OCI-LY1 (cell line): ENCODE results near the gene GNAI1.

Experiments used
- H2AFZ ChIP-seq: fragments of 200-600 bp; sonication (generic), shearing (Covaris generic); 2 replicates; pipeline ENCODE4 v1.6.0; 2014; ENCODE audit warnings: antibody characterized with exemption, mild to moderate bottlenecking, low read length
- H3F3A ChIP-seq: fragments of 200-600 bp; sonication (generic), shearing (Covaris generic); 2 replicates; pipeline ENCODE4 v1.6.0; 2014; ENCODE audit warnings: mild to moderate bottlenecking, antibody characterized with exemption, low read length, moderate library complexity; ENCODE audit not compliant: insufficient read depth
- H3K27ac ChIP-seq: fragments of 200-600 bp; sonication (generic); 2 replicates; pipeline ENCODE4 v1.5.1; 2014; ENCODE audit warnings: low read length, mixed run types, mild to moderate bottlenecking, low read depth; ENCODE audit not compliant: poor library complexity, severe bottlenecking
- H3K27me3 ChIP-seq: fragments of 200-600 bp; sonication (generic); 2 replicates; pipeline ENCODE4 v1.6.0; 2014; ENCODE audit warnings: antibody characterized with exemption, mild to moderate bottlenecking, low read length, moderate library complexity; ENCODE audit not compliant: insufficient read depth
- H3K36me3 ChIP-seq: fragments of 200-600 bp; sonication (generic); 2 replicates; pipeline ENCODE4 v1.6.1; 2014; ENCODE audit warnings: mild to moderate bottlenecking, antibody characterized with exemption, low read length, moderate library complexity, mixed read lengths; ENCODE audit not compliant: insufficient read depth
- H3K4me1 ChIP-seq: fragments of 200-600 bp; sonication (generic); 2 replicates; pipeline ENCODE4 v1.5.1; 2014; ENCODE audit warnings: mild to moderate bottlenecking, low read length, moderate library complexity; ENCODE audit not compliant: insufficient read depth, severe bottlenecking
- H3K4me2 ChIP-seq: fragments of 200-600 bp; sonication (generic), shearing (Covaris generic); 2 replicates; pipeline ENCODE4 v1.6.1; 2014; ENCODE audit warnings: low read length
- H3K4me3 ChIP-seq: fragments of 200-600 bp; sonication (generic); 2 replicates; pipeline ENCODE4 v1.5.1; 2014; ENCODE audit warnings: low read length, low read depth, mild to moderate bottlenecking, mixed read lengths; ENCODE audit not compliant: poor library complexity, severe bottlenecking
- H3K79me2 ChIP-seq: fragments of 200-600 bp; shearing (Covaris generic); 2 replicates; pipeline ENCODE4 v1.6.1; 2016; ENCODE audit warnings: mixed run types, low read length, mixed read lengths; ENCODE audit not compliant: insufficient read depth
- H3K9ac ChIP-seq: fragments of 200-600 bp; sonication (generic), shearing (Covaris generic); 2 replicates; pipeline ENCODE4 v1.6.1; 2014; ENCODE audit warnings: mild to moderate bottlenecking, low read length, mixed read lengths
- H3K9me2 ChIP-seq: fragments of 200-600 bp; sonication (generic), shearing (Covaris generic); 2 replicates; pipeline ENCODE4 v1.6.1; 2014; ENCODE audit warnings: low read depth, mild to moderate bottlenecking, low read length, mixed read lengths
- H3K9me3 ChIP-seq: fragments of 200-600 bp; shearing (Covaris generic); 2 replicates; pipeline ENCODE4 v1.6.1; 2014; ENCODE audit warnings: low read length, mixed read lengths
- H4K20me1 ChIP-seq: fragments of 200-600 bp; sonication (generic), shearing (Covaris generic); 2 replicates; pipeline ENCODE4 v1.6.0; 2016; ENCODE audit warnings: mild to moderate bottlenecking, low read length; ENCODE audit not compliant: insufficient read depth
- CTCF ChIP-seq: fragments of 200-600 bp; sonication (generic), shearing (Covaris generic); IDR thresholded peaks from 2 replicates; pipeline ENCODE4 v1.5.1; 2017; ENCODE audit warnings: mild to moderate bottlenecking, antibody characterized with exemption, low read length, moderate library complexity, mixed read lengths
- EZH2 ChIP-seq: fragments of 200-600 bp; sonication (generic), shearing (Covaris generic); IDR thresholded peaks from 2 replicates; pipeline ENCODE4 v1.8.0; 2017; ENCODE audit warnings: borderline replicate concordance, mixed run types, mild to moderate bottlenecking, antibody characterized with exemption, low read length, moderate library complexity, mixed read lengths

The GNAI1 gene

GRCh38 chr7:80263821-80264220 is 129.2 kb downstream of the GNAI1 start:
- no peak overlapping the region for H3K9ac ChIP-seq
- TF ChIP-seq CTCF (no peak), EZH2 (no peak)

GRCh38 chr7:80264769-80265495 is 130.3 kb downstream of the GNAI1 start:
- no peaks in the 10 kb centered on the region for H3K4me1 ChIP-seq
- no peaks in the 10 kb centered on the region for H3K9me2 ChIP-seq
- H3K27ac ChIP-seq = no peak overlapping the region
- H3K79me2 ChIP-seq = no peaks in the 10 kb centered on the region
- no peak overlapping the region for H2AFZ ChIP-seq
- no peaks in the 10 kb centered on the region for H3K36me3 ChIP-seq
- H4K20me1 ChIP-seq = no peaks in the 10 kb centered on the region
- no peaks in the 10 kb centered on the region for H3K27me3 ChIP-seq
- no peaks in the 10 kb centered on the region for H3F3A ChIP-seq
- H3K9me3 ChIP-seq = no peaks in the 10 kb centered on the region
- H3K9ac ChIP-seq = no peak overlapping the region
- H3K4me2 ChIP-seq = no peak overlapping the region
- H3K4me3 ChIP-seq = no peak overlapping the region
- no peak for TF ChIP-seq EZH2
- TF ChIP-seq CTCF = no peak

More at GRCh38 chr7:80263821-80264220, 129.2 kb downstream of the GNAI1 start:
- H3K4me1 ChIP-seq = no peaks in the 10 kb centered on the region
- no peaks in the 10 kb centered on the region for H3K36me3 ChIP-seq
- no peaks in the 10 kb centered on the region for H3K79me2 ChIP-seq
- no peak overlapping the region for H3K27ac ChIP-seq
- no peaks in the 10 kb centered on the region for H3F3A ChIP-seq
- no peak overlapping the region for H3K4me2 ChIP-seq
- no peaks in the 10 kb centered on the region for H3K27me3 ChIP-seq
- H2AFZ ChIP-seq = no peak overlapping the region
- H3K4me3 ChIP-seq = no peak overlapping the region
- no peaks in the 10 kb centered on the region for H3K9me3 ChIP-seq
- H3K9me2 ChIP-seq = no peaks in the 10 kb centered on the region
- H4K20me1 ChIP-seq = no peaks in the 10 kb centered on the region

DNA sequence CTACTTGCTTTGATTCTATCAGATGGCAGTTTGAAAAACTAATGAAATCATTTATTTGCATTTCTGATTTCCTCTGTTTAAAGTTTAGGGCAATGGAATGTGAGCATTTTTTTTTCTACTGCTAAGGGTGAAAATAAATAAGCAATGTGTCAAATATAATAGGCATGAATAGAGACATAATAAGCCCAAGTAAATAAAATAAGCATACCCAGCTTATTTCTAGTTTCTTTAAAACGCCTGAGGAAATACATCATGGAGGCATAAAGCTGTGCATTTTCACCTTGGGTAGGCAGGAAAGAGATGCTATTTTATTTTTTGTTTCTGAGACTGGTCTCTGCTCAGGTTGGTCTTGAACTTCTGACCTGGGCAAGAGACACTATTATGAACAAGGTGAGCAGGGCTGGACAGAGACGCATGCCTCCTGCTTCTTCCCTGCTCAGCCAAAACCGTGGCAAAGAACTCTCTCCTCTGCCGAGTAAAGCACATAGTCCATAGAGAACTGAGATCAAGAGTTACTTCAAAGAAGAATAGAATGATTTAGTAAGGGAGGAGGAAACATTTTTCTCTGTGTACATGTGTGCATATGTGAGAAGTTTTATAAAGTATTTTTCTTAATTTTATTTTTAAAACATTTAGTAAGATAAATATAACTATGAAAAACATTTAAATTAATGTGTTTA is 138.1 kb downstream of the GNAI1 start:
- H3K9me2 ChIP-seq = no peaks in the 10 kb centered on the region
- no peak for TF ChIP-seq CTCF
- TF ChIP-seq EZH2 = no peak
- H3K9ac ChIP-seq = no peak overlapping the region
- H3F3A ChIP-seq = no peaks in the 10 kb centered on the region
- H4K20me1 ChIP-seq = no peaks in the 10 kb centered on the region
- no peak overlapping the region for H3K27ac ChIP-seq
- no peak overlapping the region for H3K4me3 ChIP-seq
- no peaks in the 10 kb centered on the region for H3K9me3 ChIP-seq
- H3K79me2 ChIP-seq = no peaks in the 10 kb centered on the region
- no peak overlapping the region for H3K4me2 ChIP-seq
- H3K4me1 ChIP-seq = no peaks in the 10 kb centered on the region
- no peaks in the 10 kb centered on the region for H3K36me3 ChIP-seq
- no peak overlapping the region for H2AFZ ChIP-seq
- H3K27me3 ChIP-seq = no peaks in the 10 kb centered on the region
